Subcutaneous adipose tissue (tissue), 4 donors: ENCODE data around the gene TOR1AIP2. TPM values are rescaled to one million over a fixed set of nuclear protein-coding genes. Genes with fewer than 3 reads are reported as not detected.

Source experiments
- CTCF ChIP-seq: fragments of 450-650 bp; IDR thresholded peaks from one replicate; pipeline ENCODE4 v1.5.1; 2016; ENCODE audit warnings: low read depth, mild to moderate bottlenecking, control low read depth, antibody characterized with exemption, moderate library complexity
- total RNA-seq, 4 donors: library from RNA; depleted of rRNA; stranded (reverse); fragments of >200 nt; gene quantifications; one replicate each; pipeline ENCODE4 v1.1.0, GENCODE V29; 2016

The TOR1AIP2 gene
- total RNA-seq, 4 donors from 2014 or later, result 57.7 to 80.9 (median 63.4) TPM

- no peak for TF ChIP-seq CTCF
Measured at GRCh38 chr1:179875596-179876299, 1.9 kb downstream of the TOR1AIP2 start.

GRCh38 chr1:179873438-179873851 lies 4.2 kb downstream of the TOR1AIP2 start:
- no peak for TF ChIP-seq CTCF

DNA sequence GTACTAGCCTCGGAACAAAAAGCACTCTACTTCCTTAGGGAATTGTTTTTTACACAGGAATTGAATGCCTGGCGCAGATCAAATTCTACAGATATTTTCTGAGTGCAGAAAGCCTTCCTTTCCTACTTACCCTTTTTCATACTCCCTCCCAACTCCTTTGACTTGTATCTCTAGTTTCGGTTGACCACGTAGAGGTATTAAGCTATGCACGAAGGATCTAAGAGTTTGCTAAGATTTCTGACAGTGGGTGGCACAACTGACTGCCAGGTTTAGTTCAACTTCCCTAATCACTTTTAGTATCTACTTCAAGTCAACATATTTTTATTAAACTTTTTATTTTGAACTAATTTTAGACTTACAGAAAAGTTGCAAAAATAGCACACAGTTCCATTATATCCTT lies 5.0 kb downstream of the TOR1AIP2 start:
- no peak for TF ChIP-seq CTCF

GRCh38 chr1:179871940-179872339 lies 5.7 kb downstream of the TOR1AIP2 start:
- no peak for TF ChIP-seq CTCF

DNA sequence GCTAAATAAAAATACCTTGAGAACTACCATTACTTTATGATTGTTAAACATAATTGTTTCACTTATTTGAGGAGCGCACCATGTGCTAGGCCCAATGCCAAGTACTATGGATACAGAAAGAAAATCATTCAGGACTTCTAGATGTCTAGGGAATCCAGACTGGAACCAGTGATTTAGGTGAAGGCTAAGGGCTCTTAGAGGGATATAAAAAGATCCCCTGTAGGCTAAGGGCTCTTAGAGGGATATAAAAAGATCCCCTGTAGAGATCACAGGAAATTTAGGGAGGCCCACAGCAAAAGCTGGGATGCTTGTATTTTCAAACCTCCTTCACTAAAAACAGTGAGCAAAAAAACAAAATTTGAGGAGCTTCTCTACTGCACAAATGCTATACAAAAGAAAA lies 6.7 kb downstream of the TOR1AIP2 start:
- no peak for TF ChIP-seq CTCF

- no peak for TF ChIP-seq CTCF
Measured at GRCh38 chr1:179867493-179868330, 9.9 kb downstream of the TOR1AIP2 start.

DNA sequence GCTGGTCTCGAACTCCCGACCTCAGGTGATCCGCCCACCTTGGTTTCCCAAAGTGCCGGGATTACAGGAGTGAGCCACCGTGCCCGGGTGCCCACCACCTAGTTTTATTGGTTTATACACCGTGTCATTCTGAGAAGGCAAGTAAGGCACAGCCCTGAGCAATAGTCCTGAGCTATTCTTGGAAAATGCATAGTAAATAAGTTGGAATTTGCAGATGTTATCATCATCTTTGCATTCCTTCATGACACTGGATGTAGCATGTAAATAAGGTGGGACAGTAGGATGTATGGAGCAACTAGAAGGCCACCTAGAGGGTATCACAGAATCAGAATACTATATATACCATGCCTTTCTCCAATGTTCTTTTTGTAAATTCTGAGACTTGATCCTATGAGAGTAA lies 11.0 kb downstream of the TOR1AIP2 start:
- TF ChIP-seq CTCF, result no peak
